HEK293 (cell line): ENCODE measurements around the gene NBDY.

Source experiments
- CTCF ChIA-PET: fragments of 350-600 bp; formaldehyde crosslinking; extraction: SDS; loops from one replicate; lab custom pipeline; 2021; ENCODE audit warnings: antibody characterized with exemption; lab: Yijun Ruan, JAX
- POLR2A ChIA-PET: fragments of 300-600 bp; formaldehyde crosslinking; extraction: SDS; loops from one replicate; lab custom pipeline; 2020; ENCODE audit warnings: antibody characterized with exemption, inconsistent platforms; lab: Yijun Ruan, JAX
- H3K27ac ChIP-seq: fragments of 200-500 bp; sonication (Bioruptor generic); 2 replicates; pipeline ENCODE4 v1.5.1; 2014; ENCODE audit warnings: low read depth, low read length, control low read depth, inconsistent platforms; ENCODE audit errors: extremely low read depth
- H3K36me3 ChIP-seq, 2 experiments: fragments of 200-500 bp in 1 of 2; sonication (Bioruptor generic) in 1 of 2; 1 replicate in 1 of 2; 2 replicates in 1 of 2; pipeline ENCODE4 v1.5.1; 2014 to 2017; ENCODE audit warnings: inconsistent platforms in 2 of 2, low read length in 2 of 2; ENCODE audit not compliant: control insufficient read depth in 2 of 2, insufficient read depth in 1 of 2
- H3K4me1 ChIP-seq: fragments of 200-500 bp; sonication (Bioruptor generic); 2 replicates; pipeline ENCODE4 v1.5.1; 2014; ENCODE audit warnings: mild to moderate bottlenecking, low read length, inconsistent platforms; ENCODE audit not compliant: control insufficient read depth, insufficient read depth
- H3K4me3 ChIP-seq: 2 replicates; pipeline ENCODE4 v1.5.1; 2011; ENCODE audit warnings: low read depth, mild to moderate bottlenecking, control low read depth, low read length, moderate library complexity
- H3K9me3 ChIP-seq: fragments of 200-500 bp; sonication (Bioruptor generic); 2 replicates; pipeline ENCODE4 v1.5.1; 2014; ENCODE audit warnings: low read depth, low read length, inconsistent platforms; ENCODE audit not compliant: control insufficient read depth, insufficient read depth
- AEBP2 ChIP-seq: fragments of 450-650 bp; formaldehyde crosslinking; IDR thresholded peaks from 2 replicates; pipeline ENCODE4 v1.5.1; 2016; ENCODE audit warnings: missing biosample characterization, missing genetic modification characterization, borderline replicate concordance
- EGR2 ChIP-seq: fragments of 450-650 bp; formaldehyde crosslinking; IDR thresholded peaks from 2 replicates; pipeline ENCODE4 v1.5.1; 2016; ENCODE audit warnings: low read depth, missing biosample characterization, missing genetic modification characterization
- HOXD13 ChIP-seq: sonication (generic); formaldehyde crosslinking; IDR thresholded peaks from 2 replicates; pipeline ENCODE4 v1.8.0; 2022; ENCODE audit warnings: missing genetic modification reagents, borderline replicate concordance
- IKZF3 ChIP-seq: fragments of 450-650 bp; IDR thresholded peaks from 2 replicates; pipeline ENCODE4 v1.5.0; 2018; ENCODE audit warnings: missing biosample characterization, mild to moderate bottlenecking, missing genetic modification characterization, moderate library complexity
- TSHZ1 ChIP-seq: fragments of 450-650 bp; formaldehyde crosslinking; IDR thresholded peaks from 2 replicates; pipeline ENCODE4 v1.5.1; 2016; ENCODE audit warnings: missing biosample characterization, missing genetic modification characterization, borderline replicate concordance
- ZFP3 ChIP-seq: fragments of 450-650 bp; formaldehyde crosslinking; IDR thresholded peaks from 2 replicates; pipeline ENCODE4 v1.5.1; 2016; ENCODE audit warnings: low read depth, missing biosample characterization, missing genetic modification characterization
- ZNF292 ChIP-seq: fragments of 450-650 bp; formaldehyde crosslinking; IDR thresholded peaks from 2 replicates; pipeline ENCODE4 v1.5.1; 2016; ENCODE audit warnings: low read depth, missing biosample characterization, missing genetic modification characterization, borderline replicate concordance
- ZNF350 ChIP-seq: fragments of 450-650 bp; formaldehyde crosslinking; IDR thresholded peaks from 2 replicates; pipeline ENCODE4 v1.5.0; 2017; ENCODE audit warnings: missing biosample characterization, mild to moderate bottlenecking, missing genetic modification characterization
- ZNF433 ChIP-seq: fragments of 450-650 bp; formaldehyde crosslinking; IDR thresholded peaks from 2 replicates; pipeline ENCODE4 v1.5.1; 2016; ENCODE audit warnings: missing biosample characterization, missing genetic modification characterization, low read depth
- ZNF488 ChIP-seq: fragments of 450-650 bp; formaldehyde crosslinking; IDR thresholded peaks from 2 replicates; pipeline ENCODE4 v1.5.1; 2016; ENCODE audit warnings: missing biosample characterization, missing genetic modification characterization
- ZNF518A ChIP-seq: fragments of 450-650 bp; formaldehyde crosslinking; conservative IDR thresholded peaks from 2 replicates; pipeline ENCODE4 v1.5.1; 2016; ENCODE audit warnings: low read depth, missing biosample characterization, missing genetic modification characterization
- ZNF521 ChIP-seq: fragments of 450-650 bp; formaldehyde crosslinking; IDR thresholded peaks from 2 replicates; pipeline ENCODE4 v1.5.1; 2017; ENCODE audit warnings: missing biosample characterization, mild to moderate bottlenecking, missing genetic modification characterization
- ZNF549 ChIP-seq: fragments of 450-650 bp; IDR thresholded peaks from 2 replicates; pipeline ENCODE4 v1.5.1; 2018; ENCODE audit warnings: missing biosample characterization, missing genetic modification characterization, mild to moderate bottlenecking, inconsistent platforms, moderate library complexity
- ZNF843 ChIP-seq: fragments of 450-650 bp; formaldehyde crosslinking; IDR thresholded peaks from 2 replicates; pipeline ENCODE4 v1.5.1; 2016; ENCODE audit warnings: missing biosample characterization, missing genetic modification characterization

The NBDY gene

GRCh38 chrX:56793521-56794320 is 64.7 kb downstream of the NBDY start (continued):
- TF ChIP-seq AEBP2 (no peak), ZNF843 (tag by site-specific recombination) (no peak), ZNF549 (no peak)

- CTCF ChIA-PET = no interaction called here
- POLR2A ChIA-PET = no interaction called here
- H3K4me1 ChIP-seq = peaks cover 4% of the 10 kb centered on the region; the same call in 1 of the 2 replicates
- peaks cover 0 to 13% of the 10 kb centered on the region in 2 experiments; a peak in 1 of 3 replicates for H3K36me3 ChIP-seq
- no peak for TF ChIP-seq ZNF350 (tag by site-specific recombination)
- no peak for TF ChIP-seq ZNF292 (tag by site-specific recombination)
- TF ChIP-seq ZFP3 (tag by site-specific recombination) = no peak
- no peak for TF ChIP-seq ZNF488
- TF ChIP-seq ZNF521 (tag by site-specific recombination) = no peak
- no peak for TF ChIP-seq IKZF3 (tag by site-specific recombination)
- no peak for TF ChIP-seq TSHZ1 (tag by site-specific recombination)
- no peak for TF ChIP-seq ZNF518A
- no peak for TF ChIP-seq HOXD13 (CRISPR knock-in tag)
- TF ChIP-seq EGR2 = no peak
- TF ChIP-seq ZNF433 (tag by site-specific recombination) = no peak
- no peaks in the 10 kb centered on the region for H3K9me3 ChIP-seq
- no peak overlapping the region for H3K4me3 ChIP-seq
- no peak overlapping the region for H3K27ac ChIP-seq
Observed at GRCh38 chrX:56794404-56795230, 65.6 kb downstream of the NBDY start.
